B cell (primary cell): Measurements from ENCODE around the gene NEO1.

ENCODE experiments used
- EZH2 ChIP-seq: IDR thresholded peaks from 2 replicates; pipeline ENCODE4 v1.6.1; 2012; ENCODE audit warnings: borderline replicate concordance, low read depth, mild to moderate bottlenecking, moderate library complexity, low read length; ENCODE audit not compliant: insufficient read depth, poor library complexity, severe bottlenecking
- TF ChIP-seq, protein P1 (sequence below): fragments of 200-600 bp; IDR thresholded peaks from one replicate; pipeline ENCODE4 v1.8.0; 2022; ENCODE audit warnings: antibody characterized with exemption, mild to moderate bottlenecking

DNA sequence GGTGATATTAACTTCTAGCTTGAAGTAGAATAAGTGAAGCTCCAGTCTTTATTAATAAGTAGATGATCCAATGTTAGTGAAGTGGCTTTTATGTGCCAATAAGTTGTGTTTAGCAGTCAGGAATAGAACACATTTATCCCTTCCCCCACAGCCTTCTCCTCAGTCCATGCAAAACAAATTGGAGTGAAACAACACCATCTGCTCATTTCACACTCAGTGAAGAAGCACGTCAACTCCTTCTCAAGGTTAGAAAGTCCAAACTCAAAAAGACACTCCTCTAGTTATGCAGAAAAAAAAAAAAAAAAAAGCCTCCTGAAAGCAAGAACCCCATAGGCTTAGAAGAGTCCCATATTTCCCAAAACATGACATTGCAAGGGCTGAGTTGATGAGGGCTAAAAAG lies 18.0 kb upstream of the NEO1 start:
- TF ChIP-seq, protein P1, sequence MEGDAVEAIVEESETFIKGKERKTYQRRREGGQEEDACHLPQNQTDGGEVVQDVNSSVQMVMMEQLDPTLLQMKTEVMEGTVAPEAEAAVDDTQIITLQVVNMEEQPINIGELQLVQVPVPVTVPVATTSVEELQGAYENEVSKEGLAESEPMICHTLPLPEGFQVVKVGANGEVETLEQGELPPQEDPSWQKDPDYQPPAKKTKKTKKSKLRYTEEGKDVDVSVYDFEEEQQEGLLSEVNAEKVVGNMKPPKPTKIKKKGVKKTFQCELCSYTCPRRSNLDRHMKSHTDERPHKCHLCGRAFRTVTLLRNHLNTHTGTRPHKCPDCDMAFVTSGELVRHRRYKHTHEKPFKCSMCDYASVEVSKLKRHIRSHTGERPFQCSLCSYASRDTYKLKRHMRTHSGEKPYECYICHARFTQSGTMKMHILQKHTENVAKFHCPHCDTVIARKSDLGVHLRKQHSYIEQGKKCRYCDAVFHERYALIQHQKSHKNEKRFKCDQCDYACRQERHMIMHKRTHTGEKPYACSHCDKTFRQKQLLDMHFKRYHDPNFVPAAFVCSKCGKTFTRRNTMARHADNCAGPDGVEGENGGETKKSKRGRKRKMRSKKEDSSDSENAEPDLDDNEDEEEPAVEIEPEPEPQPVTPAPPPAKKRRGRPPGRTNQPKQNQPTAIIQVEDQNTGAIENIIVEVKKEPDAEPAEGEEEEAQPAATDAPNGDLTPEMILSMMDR = no peak
- no peak for TF ChIP-seq EZH2
